GM19239 (cell line): Measurements from ENCODE around the gene STRA8.
"Not testable (repeated sequence)": the region's sequence is repeated elsewhere in the genome, so short reads cannot be mapped to it uniquely, and the experiment has no call there.

ENCODE experiments used
- DNase-seq: peaks from one replicate; pipeline ENCODE4 v3.0.0; 2011; ENCODE audit warnings: low spot score; ENCODE audit not compliant: insufficient read length
- FAIRE-seq: peaks from 2 replicates; lab custom pipeline; 2011; peaks lifted over from hg19 to GRCh38; lab: Jason Lieb, UNC

STRA8 gene

GRCh38 chr7:135234095-135234494 lies 457 bp downstream of the STRA8 start:
- not testable (repeated sequence) for FAIRE-seq, DNase-seq

- DNase-seq (no peak), FAIRE-seq (no peak)
These were observed 1.1 kb downstream of the STRA8 start for GRCh38 chr7:135234727-135235126.

- no peak for DNase-seq
- FAIRE-seq = peak; percentile 35
These were observed 2.2 kb downstream of the STRA8 start for GRCh38 chr7:135235841-135236240.

- DNase-seq (peak; percentile 76), FAIRE-seq (peak; percentile 100)
These were observed 3.1 kb downstream of the STRA8 start for GRCh38 chr7:135236727-135237126.

GRCh38 chr7:135238112-135238744 lies 4.6 kb downstream of the STRA8 start:
- FAIRE-seq (no peak), DNase-seq (no peak)

GRCh38 chr7:135239263-135239662 lies 5.6 kb downstream of the STRA8 start:
- FAIRE-seq (no peak), DNase-seq (no peak)

GRCh38 chr7:135240441-135240840 lies 6.8 kb downstream of the STRA8 start:
- FAIRE-seq = no peak
- no peak for DNase-seq

- FAIRE-seq (no peak), DNase-seq (no peak)
These were observed 8.6 kb downstream of the STRA8 start for GRCh38 chr7:135242096-135242684.

- FAIRE-seq (no peak), DNase-seq (no peak)
These were observed 11.9 kb downstream of the STRA8 start for GRCh38 chr7:135245226-135246190.

- DNase-seq (no peak), FAIRE-seq (no peak)
These were observed 12.7 kb downstream of the STRA8 start for GRCh38 chr7:135246191-135246825.

- FAIRE-seq (no peak), DNase-seq (no peak)
These were observed 14.3 kb downstream of the STRA8 start for GRCh38 chr7:135247746-135248471.

GRCh38 chr7:135248546-135248945 lies 14.9 kb downstream of the STRA8 start:
- DNase-seq = no peak
- no peak for FAIRE-seq

- peak; percentile 23 for FAIRE-seq
- no peak for DNase-seq
These were observed 18.1 kb downstream of the STRA8 start for GRCh38 chr7:135251496-135252391.

- DNase-seq (no peak), FAIRE-seq (no peak)
These were observed 20.5 kb downstream of the STRA8 start for GRCh38 chr7:135253851-135254771.

- FAIRE-seq = no peak
- no peak for DNase-seq
These were observed 24.2 kb downstream of the STRA8 start for GRCh38 chr7:135257790-135258189.

GRCh38 chr7:135258585-135258984 lies 24.9 kb downstream of the STRA8 start:
- DNase-seq = no peak
- FAIRE-seq = no peak

GRCh38 chr7:135259702-135260101 lies 26.1 kb downstream of the STRA8 start:
- FAIRE-seq = no peak
- no peak for DNase-seq

- no peak for DNase-seq
- FAIRE-seq = no peak
These were observed 26.8 kb downstream of the STRA8 start for GRCh38 chr7:135260470-135260869.
